Neural cell (in vitro differentiated cells): ENCODE measurements around the gene AGMAT. TPM values are rescaled to one million over a fixed set of nuclear protein-coding genes. Genes with fewer than 3 reads are reported as not detected.

Experiments used
- H2AFZ ChIP-seq: fragments of 200-600, 300-800 bp; sonication (generic), shearing (Covaris generic); 2 replicates; pipeline ENCODE4 v1.6.0; 2014; ENCODE audit warnings: low read depth, mild to moderate bottlenecking, antibody characterized with exemption, low read length, moderate library complexity
- H3F3A ChIP-seq: fragments of 200-600 bp; shearing (Covaris generic); 2 replicates; pipeline ENCODE4 v1.6.1; 2016; ENCODE audit warnings: mild to moderate bottlenecking, moderate library complexity, mixed read lengths, antibody characterized with exemption, low read length; ENCODE audit not compliant: insufficient read depth, poor library complexity, severe bottlenecking
- H3K27ac ChIP-seq: fragments of 200-600, 300-800 bp; sonication (generic), shearing (Covaris generic); 2 replicates; pipeline ENCODE4 v1.5.1; 2014; ENCODE audit warnings: mild to moderate bottlenecking, low read length, moderate library complexity
- H3K27me3 ChIP-seq: fragments of 300-800, 200-600 bp; sonication (generic), shearing (Covaris generic); 2 replicates; pipeline ENCODE4 v1.6.0; 2014; ENCODE audit warnings: mild to moderate bottlenecking, low read depth, low read length, moderate library complexity; ENCODE audit not compliant: insufficient read depth
- H3K36me3 ChIP-seq: fragments of 300-800, 200-600 bp; sonication (generic), shearing (Covaris generic); 2 replicates; pipeline ENCODE4 v1.5.1; 2014; ENCODE audit warnings: mild to moderate bottlenecking, antibody characterized with exemption, low read length, moderate library complexity; ENCODE audit not compliant: insufficient read depth
- H3K4me2 ChIP-seq: fragments of 300-800, 200-600 bp; sonication (generic), shearing (Covaris generic); 2 replicates; pipeline ENCODE4 v1.6.0; 2014; ENCODE audit warnings: mild to moderate bottlenecking, low read length
- H3K4me3 ChIP-seq: fragments of 300-800, 200-600 bp; sonication (generic), shearing (Covaris generic); 2 replicates; pipeline ENCODE4 v1.5.1; 2014; ENCODE audit warnings: mild to moderate bottlenecking, low read length, moderate library complexity
- H3K79me2 ChIP-seq: fragments of 200-600 bp; shearing (Covaris generic); replicated peaks from 2 replicates; pipeline ENCODE4 v1.6.0; 2014; ENCODE audit warnings: mild to moderate bottlenecking, low read length, moderate library complexity; ENCODE audit not compliant: insufficient read depth
- H3K9ac ChIP-seq: fragments of 300-800, 200-600 bp; sonication (generic), shearing (Covaris generic); 2 replicates; pipeline ENCODE4 v1.6.1; 2016; ENCODE audit warnings: mild to moderate bottlenecking, low read length, mixed read lengths
- H3K9me2 ChIP-seq: fragments of 200-600 bp; shearing (Covaris generic); 2 replicates; pipeline ENCODE4 v1.6.1; 2016; ENCODE audit warnings: mild to moderate bottlenecking, low read length, mixed read lengths; ENCODE audit not compliant: insufficient read depth
- H3K9me3 ChIP-seq: fragments of 200-600, 300-800 bp; sonication (generic), shearing (Covaris generic); 2 replicates; pipeline ENCODE4 v1.6.1; 2016; ENCODE audit warnings: mild to moderate bottlenecking, mixed run types, low read length, moderate library complexity, mixed read lengths
- H4K20me1 ChIP-seq: fragments of 200-600 bp; shearing (Covaris generic); 2 replicates; pipeline ENCODE4 v1.6.1; 2016; ENCODE audit warnings: mild to moderate bottlenecking, mixed run types; ENCODE audit not compliant: insufficient read depth
- EP300 ChIP-seq: fragments of 450-650 bp; conservative IDR thresholded peaks from 2 replicates; pipeline ENCODE4 v1.6.1; 2014; ENCODE audit warnings: antibody characterized with exemption, mild to moderate bottlenecking, moderate library complexity; ENCODE audit not compliant: poor library complexity, severe bottlenecking
- EZH2 ChIP-seq: fragments of 200-600, 300-800 bp; shearing (Covaris generic), sonication (generic); IDR thresholded peaks from 2 replicates; pipeline ENCODE4 v1.6.1; 2014; ENCODE audit warnings: antibody characterized with exemption, low read length, borderline replicate concordance, mild to moderate bottlenecking; ENCODE audit not compliant: insufficient read depth, poor library complexity, severe bottlenecking
- MXI1 ChIP-seq: fragments of 450-650 bp; conservative IDR thresholded peaks from 2 replicates; pipeline ENCODE4 v1.6.1; 2014; ENCODE audit warnings: antibody characterized with exemption, mild to moderate bottlenecking; ENCODE audit not compliant: poor library complexity, severe bottlenecking
- POLR2AphosphoS5 ChIP-seq: IDR thresholded peaks from 2 replicates; pipeline ENCODE4 v1.6.1; 2012
- RAD21 ChIP-seq: fragments of 450-650 bp; conservative IDR thresholded peaks from 2 replicates; pipeline ENCODE4 v1.6.1; 2014; ENCODE audit warnings: antibody characterized with exemption, mild to moderate bottlenecking, moderate library complexity
- SMC3 ChIP-seq: fragments of 450-650 bp; conservative IDR thresholded peaks from 2 replicates; pipeline ENCODE4 v1.6.1; 2014; ENCODE audit warnings: antibody characterized with exemption, mild to moderate bottlenecking, moderate library complexity; ENCODE audit not compliant: poor library complexity
- TAF1 ChIP-seq: IDR thresholded peaks from 2 replicates; pipeline ENCODE4 v1.6.1; 2012; ENCODE audit warnings: low read depth
- polyA plus RNA-seq: library from polyadenylated mRNA; depleted of rRNA; stranded (reverse); fragments of >200 nt; gene quantifications from 2 replicates; pipeline ENCODE4 v1.2.3, GENCODE V29; 2014
- TF ChIP-seq, protein P1 (sequence below): fragments of 450-650 bp; IDR thresholded peaks from 2 replicates; pipeline ENCODE4 v1.5.1; 2014; ENCODE audit warnings: antibody characterized with exemption, mild to moderate bottlenecking, moderate library complexity; ENCODE audit not compliant: poor library complexity, severe bottlenecking
- TF ChIP-seq, protein P2 (sequence below): IDR thresholded peaks from 2 replicates; pipeline ENCODE4 v1.6.1; 2012; ENCODE audit warnings: borderline replicate concordance

Gene AGMAT
- polyA plus RNA-seq, 1 donor from 2014 or later = not detected

DNA sequence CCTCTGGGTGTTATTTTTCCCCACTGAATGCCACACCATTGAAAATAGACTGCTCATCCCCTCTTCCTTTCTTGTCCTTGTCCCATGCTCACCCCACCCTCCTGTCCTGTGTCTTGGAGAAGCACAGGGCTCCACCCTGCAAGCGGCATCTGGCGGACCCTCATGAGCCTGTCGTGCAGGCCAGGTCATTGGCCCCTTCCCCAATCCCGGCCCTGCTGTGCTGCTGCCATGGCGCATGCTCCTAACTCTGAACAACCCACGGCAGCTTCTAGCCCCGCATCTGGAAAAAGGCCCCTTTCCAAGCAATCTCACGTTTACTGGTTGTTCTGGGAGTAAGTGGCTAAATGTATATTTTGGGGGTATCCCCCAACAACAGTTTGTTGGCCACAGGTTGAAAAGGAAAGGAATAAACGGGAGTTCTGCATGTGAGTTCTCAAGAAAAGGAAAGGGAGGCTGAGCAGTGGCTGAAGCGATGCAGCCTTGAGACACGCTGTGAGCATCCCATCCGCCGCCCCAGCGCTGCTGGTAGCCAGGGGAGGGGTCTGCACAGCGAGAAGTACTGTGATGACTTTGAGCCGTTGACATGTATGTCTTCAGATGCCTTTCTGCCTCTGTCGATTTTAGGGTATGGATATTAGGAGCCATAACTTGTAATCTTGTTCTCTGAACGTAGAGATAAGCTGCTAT lies 16.3 kb downstream of the AGMAT start:
- TF ChIP-seq EP300 = no peak
- no peak for TF ChIP-seq MXI1
- TF ChIP-seq, protein P1, sequence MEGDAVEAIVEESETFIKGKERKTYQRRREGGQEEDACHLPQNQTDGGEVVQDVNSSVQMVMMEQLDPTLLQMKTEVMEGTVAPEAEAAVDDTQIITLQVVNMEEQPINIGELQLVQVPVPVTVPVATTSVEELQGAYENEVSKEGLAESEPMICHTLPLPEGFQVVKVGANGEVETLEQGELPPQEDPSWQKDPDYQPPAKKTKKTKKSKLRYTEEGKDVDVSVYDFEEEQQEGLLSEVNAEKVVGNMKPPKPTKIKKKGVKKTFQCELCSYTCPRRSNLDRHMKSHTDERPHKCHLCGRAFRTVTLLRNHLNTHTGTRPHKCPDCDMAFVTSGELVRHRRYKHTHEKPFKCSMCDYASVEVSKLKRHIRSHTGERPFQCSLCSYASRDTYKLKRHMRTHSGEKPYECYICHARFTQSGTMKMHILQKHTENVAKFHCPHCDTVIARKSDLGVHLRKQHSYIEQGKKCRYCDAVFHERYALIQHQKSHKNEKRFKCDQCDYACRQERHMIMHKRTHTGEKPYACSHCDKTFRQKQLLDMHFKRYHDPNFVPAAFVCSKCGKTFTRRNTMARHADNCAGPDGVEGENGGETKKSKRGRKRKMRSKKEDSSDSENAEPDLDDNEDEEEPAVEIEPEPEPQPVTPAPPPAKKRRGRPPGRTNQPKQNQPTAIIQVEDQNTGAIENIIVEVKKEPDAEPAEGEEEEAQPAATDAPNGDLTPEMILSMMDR = no peak
- TF ChIP-seq, protein P2, sequence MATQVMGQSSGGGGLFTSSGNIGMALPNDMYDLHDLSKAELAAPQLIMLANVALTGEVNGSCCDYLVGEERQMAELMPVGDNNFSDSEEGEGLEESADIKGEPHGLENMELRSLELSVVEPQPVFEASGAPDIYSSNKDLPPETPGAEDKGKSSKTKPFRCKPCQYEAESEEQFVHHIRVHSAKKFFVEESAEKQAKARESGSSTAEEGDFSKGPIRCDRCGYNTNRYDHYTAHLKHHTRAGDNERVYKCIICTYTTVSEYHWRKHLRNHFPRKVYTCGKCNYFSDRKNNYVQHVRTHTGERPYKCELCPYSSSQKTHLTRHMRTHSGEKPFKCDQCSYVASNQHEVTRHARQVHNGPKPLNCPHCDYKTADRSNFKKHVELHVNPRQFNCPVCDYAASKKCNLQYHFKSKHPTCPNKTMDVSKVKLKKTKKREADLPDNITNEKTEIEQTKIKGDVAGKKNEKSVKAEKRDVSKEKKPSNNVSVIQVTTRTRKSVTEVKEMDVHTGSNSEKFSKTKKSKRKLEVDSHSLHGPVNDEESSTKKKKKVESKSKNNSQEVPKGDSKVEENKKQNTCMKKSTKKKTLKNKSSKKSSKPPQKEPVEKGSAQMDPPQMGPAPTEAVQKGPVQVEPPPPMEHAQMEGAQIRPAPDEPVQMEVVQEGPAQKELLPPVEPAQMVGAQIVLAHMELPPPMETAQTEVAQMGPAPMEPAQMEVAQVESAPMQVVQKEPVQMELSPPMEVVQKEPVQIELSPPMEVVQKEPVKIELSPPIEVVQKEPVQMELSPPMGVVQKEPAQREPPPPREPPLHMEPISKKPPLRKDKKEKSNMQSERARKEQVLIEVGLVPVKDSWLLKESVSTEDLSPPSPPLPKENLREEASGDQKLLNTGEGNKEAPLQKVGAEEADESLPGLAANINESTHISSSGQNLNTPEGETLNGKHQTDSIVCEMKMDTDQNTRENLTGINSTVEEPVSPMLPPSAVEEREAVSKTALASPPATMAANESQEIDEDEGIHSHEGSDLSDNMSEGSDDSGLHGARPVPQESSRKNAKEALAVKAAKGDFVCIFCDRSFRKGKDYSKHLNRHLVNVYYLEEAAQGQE = no peak
- no peak for TF ChIP-seq TAF1
- no peak for TF ChIP-seq EZH2
- TF ChIP-seq RAD21 = no peak
- TF ChIP-seq POLR2AphosphoS5 = no peak
- TF ChIP-seq SMC3 = no peak
- Histone ChIP-seq H3K36me3 (no peaks in the 10 kb centered on the region), H3K27ac (no peak overlapping the region)

DNA sequence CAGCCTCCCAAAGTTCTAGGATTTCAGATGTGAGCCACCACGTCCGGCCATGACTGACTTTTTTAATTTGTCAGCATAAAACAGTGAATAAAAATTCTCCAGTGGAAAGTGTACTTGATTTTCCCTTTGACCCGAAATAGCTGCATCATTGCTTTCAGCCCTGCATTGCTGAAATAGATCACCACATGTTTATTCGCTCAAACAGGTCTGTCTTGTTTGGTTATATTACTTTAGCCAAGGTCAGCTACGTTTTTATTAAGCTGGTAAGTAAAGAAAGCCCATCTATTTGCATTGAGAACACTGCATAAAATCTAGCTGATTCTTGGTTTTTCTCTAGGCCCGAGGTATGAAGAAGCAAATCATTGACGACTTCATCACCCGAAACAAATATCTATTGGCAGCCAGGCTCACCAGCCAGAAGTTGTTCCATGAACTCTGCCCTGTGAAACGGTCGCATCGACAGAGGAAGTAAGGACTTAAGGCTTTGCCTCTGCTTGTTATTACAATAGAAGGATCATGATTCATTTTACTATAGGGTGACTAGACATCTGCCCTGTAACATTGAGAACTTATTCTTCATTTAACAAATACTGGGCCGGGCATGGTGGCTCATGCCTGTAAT lies 25.6 kb downstream of the AGMAT start:
- Histone ChIP-seq H3K27ac (no peak overlapping the region), H3K9me3 (no peaks in the 10 kb centered on the region), H3K9ac (no peak overlapping the region), H3K4me3 (no peak overlapping the region), H3F3A (no peaks in the 10 kb centered on the region), H3K4me2 (no peak overlapping the region), H3K27me3 (no peaks in the 10 kb centered on the region), H3K9me2 (no peaks in the 10 kb centered on the region), H3K79me2 (no peaks in the 10 kb centered on the region), H2AFZ (no peak overlapping the region), H3K36me3 (no peaks in the 10 kb centered on the region), H4K20me1 (no peaks in the 10 kb centered on the region)
- TF ChIP-seq POLR2AphosphoS5 (no peak), MXI1 (no peak), EZH2 (no peak), EP300 (no peak)
- TF ChIP-seq, protein P2 = no peak

More for the DNA sequence above, 16.3 kb downstream of the AGMAT start:
- Histone ChIP-seq H3K9me2 (no peaks in the 10 kb centered on the region), H3K4me2 (no peak overlapping the region), H3K4me3 (no peak overlapping the region), H3K79me2 (no peaks in the 10 kb centered on the region), H2AFZ (no peak overlapping the region), H3K27me3 (no peaks in the 10 kb centered on the region), H3K9ac (no peak overlapping the region), H3F3A (no peaks in the 10 kb centered on the region), H4K20me1 (no peaks in the 10 kb centered on the region), H3K9me3 (no peaks in the 10 kb centered on the region)
